EL (cell line): ENCODE data around the gene METTL27.
A peak's percentile ranks its signal among the peaks of the same experiment; 100 is the strongest.
"Not testable (repeated sequence)": the region's sequence is repeated elsewhere in the genome, so short reads cannot be mapped to it uniquely, and the experiment has no call there.

Experiments
- DNase-seq: peaks from one replicate; pipeline ENCODE4 v3.0.0-alpha.2; 2016

Gene METTL27

DNA sequence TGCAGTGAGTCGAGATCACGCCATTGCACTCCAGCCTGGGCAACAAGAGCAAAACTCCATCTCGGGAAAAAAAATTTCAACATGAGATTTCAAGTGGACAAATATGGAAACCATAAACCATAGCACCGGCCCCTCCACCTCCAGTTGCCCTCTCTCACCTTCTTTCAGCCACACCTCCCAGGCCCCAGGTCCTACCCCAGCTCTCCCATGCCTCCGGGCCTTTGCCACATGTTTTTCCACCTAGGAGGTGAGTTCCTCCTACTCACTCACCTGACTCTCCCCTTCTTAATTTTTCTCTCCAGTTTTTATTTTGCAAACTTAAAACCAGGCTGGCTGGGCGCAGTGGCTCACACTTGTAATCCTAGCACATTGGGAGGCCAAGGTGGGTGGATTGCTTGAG is 25.2 kb downstream of the METTL27 start:
- no peak for DNase-seq

- DNase-seq = no peak
These were observed 26.9 kb downstream of the METTL27 start for GRCh38 chr7:73815436-73815835.

- DNase-seq = no peak
These were observed 29.3 kb downstream of the METTL27 start for GRCh38 chr7:73812996-73813395.

GRCh38 chr7:73811760-73812168 is 30.6 kb downstream of the METTL27 start:
- DNase-seq = peak; percentile 65

- no peak for DNase-seq
These were observed 31.3 kb downstream of the METTL27 start for GRCh38 chr7:73810998-73811360.

- no peak for DNase-seq
These were observed 32.8 kb downstream of the METTL27 start for GRCh38 chr7:73809467-73809951.

- DNase-seq = no peak
These were observed 39.9 kb downstream of the METTL27 start for GRCh38 chr7:73802459-73802858.

DNA sequence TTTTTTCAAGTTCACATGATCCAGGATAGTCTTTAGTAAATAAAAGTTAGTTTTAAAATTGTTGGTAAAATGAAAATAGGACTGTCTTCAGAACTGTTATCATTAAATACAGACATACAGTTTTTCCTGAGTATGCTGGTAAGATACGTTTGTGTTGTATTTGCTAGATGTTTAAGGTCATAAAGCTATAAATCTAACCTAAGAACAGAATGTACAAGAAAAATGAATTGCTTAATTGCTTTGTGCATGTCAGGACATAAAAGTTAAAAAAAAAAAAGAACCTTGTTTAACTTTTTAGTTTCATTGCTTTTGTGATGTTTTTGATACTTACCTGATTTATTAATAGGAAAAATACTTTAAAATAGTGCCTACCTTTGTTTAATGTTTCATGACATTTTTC is 40.7 kb downstream of the METTL27 start:
- DNase-seq = no peak

DNA sequence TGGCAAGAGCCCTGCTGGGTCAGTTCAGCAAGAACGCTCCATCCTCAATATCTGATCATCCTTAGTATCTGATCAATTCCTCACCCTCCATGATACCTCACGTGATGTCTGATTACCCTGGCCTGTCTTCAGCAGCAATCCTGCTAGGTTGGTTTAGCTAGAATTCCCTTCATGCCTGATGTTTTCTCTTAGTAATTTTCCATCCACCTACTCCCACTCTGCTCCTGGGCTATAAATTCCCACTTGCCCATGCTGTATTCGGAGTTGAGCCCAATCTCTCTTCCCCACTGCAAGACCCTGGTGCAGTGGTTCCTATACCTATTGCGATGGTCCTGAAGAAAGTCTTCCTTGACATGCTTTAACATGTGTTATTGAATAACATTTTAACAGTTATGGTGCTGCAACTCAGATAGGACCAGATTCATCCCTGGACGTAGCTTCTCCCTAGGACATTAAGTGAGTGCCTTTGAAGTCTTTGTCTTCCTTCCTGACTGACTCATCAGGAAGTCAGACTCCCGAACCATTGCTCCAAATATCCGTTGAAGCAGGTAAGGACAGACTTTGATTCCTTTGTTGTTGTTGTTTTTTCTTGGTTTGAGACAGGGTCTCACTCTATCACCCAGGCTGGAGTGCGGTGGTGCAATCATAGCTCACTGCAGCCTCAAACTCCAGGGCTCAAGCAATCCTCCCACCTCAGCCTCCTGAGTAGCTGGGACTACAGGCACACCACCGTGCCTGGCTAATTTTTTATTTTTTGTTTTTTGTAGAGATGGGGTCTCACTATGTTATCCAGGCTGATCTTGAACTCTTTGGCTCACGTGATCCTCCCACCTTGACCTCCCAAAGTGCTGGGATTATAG is 42.8 kb downstream of the METTL27 start:
- DNase-seq = no peak

GRCh38 chr7:73797176-73797575 is 45.1 kb downstream of the METTL27 start:
- not testable (repeated sequence) for DNase-seq

- DNase-seq = not testable (repeated sequence)
These were observed 45.7 kb downstream of the METTL27 start for GRCh38 chr7:73796656-73797055.

GRCh38 chr7:73795188-73795587 is 47.1 kb downstream of the METTL27 start:
- not testable (repeated sequence) for DNase-seq

DNA sequence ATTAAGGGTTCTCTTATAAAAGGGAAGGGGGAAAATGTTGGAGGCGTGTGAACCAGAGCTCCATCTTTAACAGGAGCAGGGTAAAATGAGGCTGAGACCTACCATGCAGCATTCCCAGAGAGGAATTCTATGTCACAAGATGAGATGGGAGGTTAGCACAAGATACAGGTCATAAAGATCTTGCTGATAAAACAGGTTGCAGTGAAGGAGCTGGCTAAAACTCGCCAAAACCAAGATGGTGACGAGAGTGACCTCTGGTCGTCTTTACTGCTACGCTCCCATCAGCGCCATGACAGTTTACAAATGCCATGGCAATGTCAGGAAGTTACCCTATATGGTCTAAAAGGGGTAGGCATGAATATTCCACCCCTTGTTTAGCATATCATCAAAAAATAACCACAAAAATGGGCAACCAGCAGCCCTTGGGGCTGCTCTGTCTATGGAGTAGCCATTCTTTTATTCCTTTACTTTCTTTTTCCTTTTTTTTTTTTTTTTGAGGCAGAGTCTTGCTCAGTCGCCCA is 51.1 kb downstream of the METTL27 start:
- not testable (repeated sequence) for DNase-seq

DNA sequence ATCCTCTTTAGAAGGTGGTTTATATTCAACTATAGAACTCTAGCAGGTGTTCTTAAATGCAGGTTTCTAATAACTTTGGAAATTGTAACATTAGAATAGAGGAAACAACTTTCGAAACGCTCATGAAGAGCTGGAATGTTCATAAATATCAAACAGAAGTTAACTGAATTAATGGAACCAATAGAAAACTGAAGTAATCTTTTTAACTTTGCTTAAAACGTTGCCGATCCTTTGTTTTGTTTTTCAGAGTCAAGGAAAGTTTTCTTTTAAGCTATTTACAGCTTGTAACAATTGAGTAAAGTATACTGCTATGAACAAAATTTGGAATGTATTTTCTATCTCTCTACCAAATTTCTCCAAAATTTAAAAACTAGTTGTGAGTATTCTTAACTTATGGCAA is 53.3 kb downstream of the METTL27 start:
- no peak for DNase-seq

DNA sequence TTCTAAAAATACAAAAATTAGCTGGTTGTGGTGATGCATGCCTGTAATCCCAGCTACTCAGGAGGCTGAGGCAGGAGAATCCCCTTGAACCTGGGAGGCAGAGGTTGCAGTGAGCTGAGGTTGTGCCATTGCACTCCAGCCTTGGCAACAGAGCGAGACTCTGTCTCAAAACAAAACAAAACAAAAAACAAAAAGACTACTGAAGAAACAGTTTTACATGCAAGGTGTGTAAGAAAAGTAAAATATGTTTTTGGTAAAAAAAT is 54.6 kb downstream of the METTL27 start:
- not testable (repeated sequence) for DNase-seq

DNA sequence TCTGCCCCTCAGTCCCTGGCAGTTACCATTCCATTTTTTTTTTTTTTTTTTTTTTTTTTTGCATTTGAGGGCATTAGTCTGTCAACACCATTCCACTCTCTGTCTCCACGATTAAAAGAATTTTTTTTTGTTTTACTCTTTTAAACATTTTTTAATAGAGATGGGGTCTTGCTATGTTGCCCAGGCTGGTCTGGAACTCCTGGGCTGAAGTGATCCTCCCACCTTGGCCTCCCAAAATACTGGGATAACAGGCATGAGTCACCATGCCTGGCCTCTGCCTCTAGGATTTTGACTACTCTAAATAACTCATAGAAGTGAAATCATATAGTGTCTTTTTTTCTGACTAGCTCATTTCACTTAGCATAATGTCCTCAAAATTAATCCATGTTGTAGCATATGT is 55.7 kb downstream of the METTL27 start:
- no peak for DNase-seq
